ENCODE results near the gene S100A5. TPM values are rescaled to one million over a fixed set of nuclear protein-coding genes. Genes with fewer than 3 reads are reported as not detected.

S100A5 gene
- total and polyA plus RNA-seq, 10 of the 15 experiments (the other 5 are each of a cell fraction or from before 2014, with no cell fraction given): 0.47 to 0.75 (median 0.56) TPM; not detected in 6

DNA sequence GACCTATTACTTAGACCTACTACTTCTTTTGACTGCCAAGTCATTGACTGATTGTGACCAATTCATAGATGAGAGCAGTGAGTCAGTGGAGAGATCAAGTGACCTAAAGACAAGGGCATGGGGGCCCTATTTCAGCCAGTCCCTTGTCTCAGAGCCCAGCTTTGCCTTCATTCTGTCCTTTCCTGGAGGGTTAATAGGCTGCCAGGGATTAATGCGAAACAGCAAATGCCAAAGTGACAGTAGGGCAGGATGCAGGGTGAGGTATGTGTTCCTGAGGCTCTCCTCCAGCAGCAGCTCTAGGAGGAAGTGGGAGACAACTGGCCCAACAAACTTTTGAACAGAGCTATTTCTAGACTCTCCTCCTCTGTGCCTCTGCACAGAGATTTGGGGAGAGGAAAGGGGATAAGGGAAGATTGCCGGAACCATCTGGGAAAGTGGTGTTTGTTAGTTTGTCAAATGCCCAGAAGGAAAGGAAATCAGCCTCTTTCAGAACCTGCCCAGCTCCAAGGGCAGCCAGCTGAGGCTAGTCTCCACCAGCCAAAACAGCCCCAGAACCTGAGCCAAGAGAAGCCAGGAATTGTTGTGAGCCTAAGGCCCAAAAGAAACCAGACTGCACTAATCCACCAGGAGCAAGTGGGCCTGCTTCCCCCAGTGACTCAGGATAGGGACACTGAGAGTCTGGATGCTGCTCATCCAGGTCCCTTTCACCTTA, 13.3 kb upstream of the S100A5 start (continued):
- no peak for TF ChIP-seq EP300 (IDR thresholded peaks at IDR 0.05; ENCODE audit: borderline replicate concordance in 1 of 2, control insufficient read depth in 1 of 2, low read depth in 2 of 2, low read length in 2 of 2)
- no peak for TF ChIP-seq IKZF2 (IDR thresholded peaks at IDR 0.05)
- TF ChIP-seq NR2C1 (IDR thresholded peaks at IDR 0.05): no peak
- no peak for TF ChIP-seq ESRRA (IDR thresholded peaks at IDR 0.05; ENCODE audit: low read length)
- TF ChIP-seq ZNF384 (IDR thresholded peaks at IDR 0.05; ENCODE audit: borderline replicate concordance, low read depth, low read length): no peak
- TF ChIP-seq BRCA1 (IDR thresholded peaks at IDR 0.05; ENCODE audit: low read depth, low read length): no peak

DNA sequence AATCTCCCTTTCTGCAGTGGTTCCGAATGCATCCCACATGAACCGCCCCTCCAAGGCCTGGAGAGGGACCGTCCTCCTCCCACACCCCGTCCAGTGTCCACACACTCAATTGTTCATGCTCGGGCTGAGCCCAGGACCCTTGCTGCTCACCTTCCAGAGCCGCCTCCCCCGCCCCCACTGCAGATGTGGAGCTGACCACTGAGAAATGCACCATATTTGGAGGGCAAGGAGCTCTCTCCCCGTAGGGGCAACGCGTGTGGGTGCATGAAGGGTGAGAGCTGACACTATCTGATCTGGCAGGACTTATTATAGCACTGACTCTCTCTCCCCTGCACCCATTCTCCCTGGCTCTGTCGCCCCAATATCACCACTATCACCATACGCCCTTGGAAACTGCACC, 12.4 kb upstream of the S100A5 start:
- CTCF ChIA-PET: interaction anchor here (0.6 to 3.4 kb wide), 7 partner anchors 8 to 197 kb away, joined by 3 to 27 read pairs (median 3); no protein-coding TSS in a partner anchor
- no peaks in the 10 kb centered on the region for H3K36me3 ChIP-seq (ENCODE audit: control insufficient read depth in 2 of 2, insufficient read depth in 2 of 2, low read length in 1 of 2)
- intact Hi-C loops (cut with micrococcal nuclease; ENCODE audit: unreplicated experiment): no loop called here
- H3K79me2 ChIP-seq (ENCODE audit: control insufficient read depth, insufficient read depth, low read length): no peaks in the 10 kb centered on the region
- RAD21 ChIA-PET (ENCODE audit: unreplicated experiment): interaction anchor here (1.1 kb wide), 1 partner anchor 13 kb away, joined by 3 read pairs; the partner anchor contains the start of gene S100A5
- no peak for ATAC-seq
- no peaks in the 10 kb centered on the region for H3K9me3 ChIP-seq (replicated peaks; ENCODE audit: control insufficient read depth, insufficient read depth, low read length)
- POLR2A ChIA-PET: no interaction called here
- no peak for DNase-seq (ENCODE audit: low read depth, low spot score)
- H3K4me1 ChIP-seq (ENCODE audit: control insufficient read depth, insufficient read depth, low read length): no peaks in the 10 kb centered on the region
- H2AFZ ChIP-seq (ENCODE audit: control insufficient read depth, low read depth, low read length): no peak overlapping the region
- in situ Hi-C loops (cut with MboI): no loop called here
- no peak for TF ChIP-seq YBX1 (IDR thresholded peaks at IDR 0.05)
- no peak for TF ChIP-seq FOS (IDR thresholded peaks at IDR 0.05; ENCODE audit: borderline replicate concordance, extremely low read depth, insufficient read length)
- TF ChIP-seq, protein P1, sequence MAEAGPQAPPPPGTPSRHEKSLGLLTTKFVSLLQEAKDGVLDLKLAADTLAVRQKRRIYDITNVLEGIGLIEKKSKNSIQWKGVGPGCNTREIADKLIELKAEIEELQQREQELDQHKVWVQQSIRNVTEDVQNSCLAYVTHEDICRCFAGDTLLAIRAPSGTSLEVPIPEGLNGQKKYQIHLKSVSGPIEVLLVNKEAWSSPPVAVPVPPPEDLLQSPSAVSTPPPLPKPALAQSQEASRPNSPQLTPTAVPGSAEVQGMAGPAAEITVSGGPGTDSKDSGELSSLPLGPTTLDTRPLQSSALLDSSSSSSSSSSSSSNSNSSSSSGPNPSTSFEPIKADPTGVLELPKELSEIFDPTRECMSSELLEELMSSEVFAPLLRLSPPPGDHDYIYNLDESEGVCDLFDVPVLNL (IDR thresholded peaks at IDR 0.05; ENCODE audit: low read depth, low read length): no peak
- H3K27ac ChIP-seq (ENCODE audit: control insufficient read depth, insufficient read depth): no peak overlapping the region
- H4K20me1 ChIP-seq (ENCODE audit: control insufficient read depth, insufficient read depth): no peaks in the 10 kb centered on the region
- no peak for FAIRE-seq
- no TSS peak for BruUV-seq (replicated peaks)
- 35% methylated on average over 12 of the region's 12 CpGs for WGBS (ENCODE audit: insufficient coverage, insufficient replicate concordance, low lambda C conversion rate, missing lambda C conversion rate)
- H3K9ac ChIP-seq (ENCODE audit: control insufficient read depth, insufficient read depth, low read length): no peak overlapping the region
- SMC1A ChIA-PET (ENCODE audit: uncharacterized antibody, unreplicated experiment): interaction anchor here (0.9 to 1.8 kb wide), 3 partner anchors 8 to 21 kb away, joined by 3 to 10 read pairs (median 3); partner anchors contain the start of gene S100A2
- H3K27me3 ChIP-seq (replicated peaks in 1 of 2; ENCODE audit: control insufficient read depth in 2 of 2, insufficient read depth in 2 of 2, low read length in 1 of 2): no peaks in the 10 kb centered on the region
- H3K4me2 ChIP-seq (ENCODE audit: control insufficient read depth, insufficient read depth): no peak overlapping the region
- no peak overlapping the region for H3K4me3 ChIP-seq

Data from GM12878 (cell line).